Thyroid gland (tissue), 4 donors: Measurements from ENCODE around the gene WDFY4.

Experiments
- POLR2A ChIP-seq, 2 donors: fragments of 450-650 bp; IDR thresholded peaks; one replicate each; pipeline ENCODE4 v1.6.1; 2017; ENCODE audit warnings: antibody characterized with exemption in 2 of 2, mild to moderate bottlenecking in 2 of 2, moderate library complexity in 1 of 2
- TF ChIP-seq, protein P1 (sequence below), 6 experiments: fragments of 200-600 bp in 3 of 6; fragments of 450-650 bp in 3 of 6; sonication (generic) in 3 of 6; IDR thresholded peaks; one replicate each; pipeline ENCODE4 v1.5.1; 2016 to 2019; ENCODE audit warnings: antibody characterized with exemption in 6 of 6, mild to moderate bottlenecking in 2 of 6, inconsistent platforms in 1 of 6, moderate library complexity in 1 of 6

DNA sequence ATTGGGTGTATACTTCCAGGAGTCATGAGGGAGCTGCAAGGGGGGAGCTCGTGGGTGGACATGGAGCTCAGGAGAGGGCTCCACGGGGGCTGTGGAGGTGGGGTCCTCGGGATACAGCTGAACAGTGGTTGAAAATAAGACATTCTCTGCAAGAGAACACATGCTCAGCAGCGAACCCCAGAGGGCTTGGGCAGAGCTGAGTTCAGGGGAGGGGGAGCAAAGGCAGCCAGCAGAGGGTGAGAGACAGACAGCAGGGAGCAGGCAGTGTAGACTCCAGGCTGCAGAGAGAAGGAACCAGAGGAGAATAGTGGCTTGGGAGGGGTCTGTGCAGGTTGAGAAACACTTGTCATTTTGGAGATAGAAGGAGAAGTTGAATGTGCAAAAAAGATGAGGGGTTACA lies 327.9 kb downstream of the WDFY4 start:
- TF ChIP-seq, protein P1, sequence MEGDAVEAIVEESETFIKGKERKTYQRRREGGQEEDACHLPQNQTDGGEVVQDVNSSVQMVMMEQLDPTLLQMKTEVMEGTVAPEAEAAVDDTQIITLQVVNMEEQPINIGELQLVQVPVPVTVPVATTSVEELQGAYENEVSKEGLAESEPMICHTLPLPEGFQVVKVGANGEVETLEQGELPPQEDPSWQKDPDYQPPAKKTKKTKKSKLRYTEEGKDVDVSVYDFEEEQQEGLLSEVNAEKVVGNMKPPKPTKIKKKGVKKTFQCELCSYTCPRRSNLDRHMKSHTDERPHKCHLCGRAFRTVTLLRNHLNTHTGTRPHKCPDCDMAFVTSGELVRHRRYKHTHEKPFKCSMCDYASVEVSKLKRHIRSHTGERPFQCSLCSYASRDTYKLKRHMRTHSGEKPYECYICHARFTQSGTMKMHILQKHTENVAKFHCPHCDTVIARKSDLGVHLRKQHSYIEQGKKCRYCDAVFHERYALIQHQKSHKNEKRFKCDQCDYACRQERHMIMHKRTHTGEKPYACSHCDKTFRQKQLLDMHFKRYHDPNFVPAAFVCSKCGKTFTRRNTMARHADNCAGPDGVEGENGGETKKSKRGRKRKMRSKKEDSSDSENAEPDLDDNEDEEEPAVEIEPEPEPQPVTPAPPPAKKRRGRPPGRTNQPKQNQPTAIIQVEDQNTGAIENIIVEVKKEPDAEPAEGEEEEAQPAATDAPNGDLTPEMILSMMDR (IDR thresholded peaks at IDR 0.05), result no peak
- TF ChIP-seq POLR2A (IDR thresholded peaks at IDR 0.05), result no peak
